ENCODE data around the gene NEU4. TPM values are rescaled to one million over a fixed set of nuclear protein-coding genes. Genes with fewer than 3 reads are reported as not detected.

NEU4 gene
- total and polyA plus RNA-seq, 9 of the 15 experiments (the other 6 are each of a cell fraction or from before 2014, with no cell fraction given): 0.01 to 0.40 TPM; not detected in 7

DNA sequence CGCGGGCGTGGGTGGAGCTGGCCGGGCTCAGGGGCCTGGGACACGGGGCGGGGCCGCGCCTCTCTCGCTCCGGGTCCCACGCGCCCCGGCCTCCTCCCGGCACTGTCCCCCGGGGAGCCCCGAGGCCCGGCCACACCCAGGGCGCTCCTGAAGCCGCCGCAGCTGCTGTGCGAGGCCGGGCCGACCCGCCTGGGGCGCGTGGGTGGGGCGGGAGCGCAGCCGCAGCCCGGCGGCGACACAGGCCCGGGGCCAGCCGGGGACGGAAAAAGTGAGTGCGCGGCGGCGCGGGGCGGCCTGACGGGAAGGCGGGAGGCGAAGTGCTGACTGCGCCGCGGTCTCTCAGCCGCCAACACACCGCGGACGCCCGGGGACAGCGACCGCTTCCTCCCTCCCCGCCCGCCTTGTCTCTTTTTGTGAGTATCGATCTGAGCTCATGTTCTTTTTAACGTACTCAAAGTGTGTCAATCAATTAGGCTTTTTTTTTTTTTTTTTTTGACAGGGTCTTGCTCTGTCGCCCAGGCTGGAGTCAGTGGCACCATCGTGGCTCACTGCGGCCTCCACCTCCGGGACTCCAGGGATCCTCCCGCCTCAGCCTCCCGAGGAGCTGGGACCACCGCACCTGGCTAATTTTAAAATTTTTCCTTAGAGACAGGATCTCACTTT is 35.2 kb downstream of the NEU4 start (continued):
- TF ChIP-seq, protein P1, sequence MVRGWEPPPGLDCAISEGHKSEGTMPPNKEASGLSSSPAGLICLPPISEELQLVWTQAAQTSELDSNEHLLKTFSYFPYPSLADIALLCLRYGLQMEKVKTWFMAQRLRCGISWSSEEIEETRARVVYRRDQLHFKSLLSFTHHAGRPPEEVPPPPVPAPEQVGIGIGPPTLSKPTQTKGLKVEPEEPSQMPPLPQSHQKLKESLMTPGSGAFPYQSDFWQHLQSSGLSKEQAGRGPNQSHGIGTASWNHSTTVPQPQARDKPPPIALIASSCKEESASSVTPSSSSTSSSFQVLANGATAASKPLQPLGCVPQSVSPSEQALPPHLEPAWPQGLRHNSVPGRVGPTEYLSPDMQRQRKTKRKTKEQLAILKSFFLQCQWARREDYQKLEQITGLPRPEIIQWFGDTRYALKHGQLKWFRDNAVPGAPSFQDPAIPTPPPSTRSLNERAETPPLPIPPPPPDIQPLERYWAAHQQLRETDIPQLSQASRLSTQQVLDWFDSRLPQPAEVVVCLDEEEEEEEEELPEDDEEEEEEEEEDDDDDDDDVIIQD (CRISPR knock-in tag; IDR thresholded peaks at IDR 0.05): no peak
- TF ChIP-seq ZNF431 (CRISPR knock-in tag; IDR thresholded peaks at IDR 0.05) (no peak), ZBTB12 (CRISPR knock-in tag; IDR thresholded peaks at IDR 0.05) (no peak), RBM14 (IDR thresholded peaks at IDR 0.05; ENCODE audit: borderline replicate concordance, insufficient read depth, low read depth, low read length) (no peak), MLX (CRISPR knock-in tag; conservative IDR thresholded peaks at IDR 0.05) (no peak), ZNF699 (CRISPR knock-in tag; IDR thresholded peaks at IDR 0.05; ENCODE audit: insufficient replicate concordance) (no peak), ZNF583 (CRISPR knock-in tag; IDR thresholded peaks at IDR 0.05) (no peak), TOE1 (IDR thresholded peaks at IDR 0.05; ENCODE audit: borderline replicate concordance) (no peak), TOE1 (CRISPR knock-in tag; IDR thresholded peaks at IDR 0.05; ENCODE audit: borderline replicate concordance, low read depth) (no peak), EP300 (IDR thresholded peaks at IDR 0.05; ENCODE audit: low read length) (no peak), KAT7 (CRISPR knock-in tag; IDR thresholded peaks at IDR 0.05; ENCODE audit: borderline replicate concordance) (no peak), ADNP (tag; IDR thresholded peaks at IDR 0.05) (no peak), CXXC5 (CRISPR knock-in tag; IDR thresholded peaks at IDR 0.05) (peak; percentile 86), CTBP1 (IDR thresholded peaks at IDR 0.05; ENCODE audit: borderline replicate concordance) (peak; percentile 71; the same call in 1 of the 2 replicates), ZNF143 (CRISPR knock-in tag; IDR thresholded peaks at IDR 0.05) (no peak), ARID2 (IDR thresholded peaks at IDR 0.05) (no peak), FOXK2 (conservative IDR thresholded peaks at IDR 0.05 in 1 of 2, IDR thresholded peaks at IDR 0.05 in 1 of 2; ENCODE audit: low read depth in 2 of 2) (no peak), NFXL1 (CRISPR knock-in tag; IDR thresholded peaks at IDR 0.05) (no peak), MYNN (IDR thresholded peaks at IDR 0.05) (no peak), MYNN (CRISPR knock-in tag; IDR thresholded peaks at IDR 0.05) (no peak), RB1 (IDR thresholded peaks at IDR 0.05; ENCODE audit: low read depth) (peak; percentile 85)
- TF ChIP-seq, protein P2, sequence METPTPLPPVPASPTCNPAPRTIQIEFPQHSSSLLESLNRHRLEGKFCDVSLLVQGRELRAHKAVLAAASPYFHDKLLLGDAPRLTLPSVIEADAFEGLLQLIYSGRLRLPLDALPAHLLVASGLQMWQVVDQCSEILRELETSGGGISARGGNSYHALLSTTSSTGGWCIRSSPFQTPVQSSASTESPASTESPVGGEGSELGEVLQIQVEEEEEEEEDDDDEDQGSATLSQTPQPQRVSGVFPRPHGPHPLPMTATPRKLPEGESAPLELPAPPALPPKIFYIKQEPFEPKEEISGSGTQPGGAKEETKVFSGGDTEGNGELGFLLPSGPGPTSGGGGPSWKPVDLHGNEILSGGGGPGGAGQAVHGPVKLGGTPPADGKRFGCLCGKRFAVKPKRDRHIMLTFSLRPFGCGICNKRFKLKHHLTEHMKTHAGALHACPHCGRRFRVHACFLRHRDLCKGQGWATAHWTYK (CRISPR knock-in tag; IDR thresholded peaks at IDR 0.05): no peak
- TF ChIP-seq, protein P3, sequence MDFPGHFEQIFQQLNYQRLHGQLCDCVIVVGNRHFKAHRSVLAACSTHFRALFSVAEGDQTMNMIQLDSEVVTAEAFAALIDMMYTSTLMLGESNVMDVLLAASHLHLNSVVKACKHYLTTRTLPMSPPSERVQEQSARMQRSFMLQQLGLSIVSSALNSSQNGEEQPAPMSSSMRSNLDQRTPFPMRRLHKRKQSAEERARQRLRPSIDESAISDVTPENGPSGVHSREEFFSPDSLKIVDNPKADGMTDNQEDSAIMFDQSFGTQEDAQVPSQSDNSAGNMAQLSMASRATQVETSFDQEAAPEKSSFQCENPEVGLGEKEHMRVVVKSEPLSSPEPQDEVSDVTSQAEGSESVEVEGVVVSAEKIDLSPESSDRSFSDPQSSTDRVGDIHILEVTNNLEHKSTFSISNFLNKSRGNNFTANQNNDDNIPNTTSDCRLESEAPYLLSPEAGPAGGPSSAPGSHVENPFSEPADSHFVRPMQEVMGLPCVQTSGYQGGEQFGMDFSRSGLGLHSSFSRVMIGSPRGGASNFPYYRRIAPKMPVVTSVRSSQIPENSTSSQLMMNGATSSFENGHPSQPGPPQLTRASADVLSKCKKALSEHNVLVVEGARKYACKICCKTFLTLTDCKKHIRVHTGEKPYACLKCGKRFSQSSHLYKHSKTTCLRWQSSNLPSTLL (IDR thresholded peaks at IDR 0.05): no peak

Measured in K562 (cell line).